ENCODE data around the gene RGS9. TPM values are rescaled to one million over a fixed set of nuclear protein-coding genes. Genes with fewer than 3 reads are reported as not detected.
"Not testable (repeated sequence)": the region's sequence is repeated elsewhere in the genome, so short reads cannot be mapped to it uniquely, and the experiment has no call there.

The RGS9 gene
- total RNA-seq, 1 experiment from 2014 or later, result 1.8 TPM

DNA sequence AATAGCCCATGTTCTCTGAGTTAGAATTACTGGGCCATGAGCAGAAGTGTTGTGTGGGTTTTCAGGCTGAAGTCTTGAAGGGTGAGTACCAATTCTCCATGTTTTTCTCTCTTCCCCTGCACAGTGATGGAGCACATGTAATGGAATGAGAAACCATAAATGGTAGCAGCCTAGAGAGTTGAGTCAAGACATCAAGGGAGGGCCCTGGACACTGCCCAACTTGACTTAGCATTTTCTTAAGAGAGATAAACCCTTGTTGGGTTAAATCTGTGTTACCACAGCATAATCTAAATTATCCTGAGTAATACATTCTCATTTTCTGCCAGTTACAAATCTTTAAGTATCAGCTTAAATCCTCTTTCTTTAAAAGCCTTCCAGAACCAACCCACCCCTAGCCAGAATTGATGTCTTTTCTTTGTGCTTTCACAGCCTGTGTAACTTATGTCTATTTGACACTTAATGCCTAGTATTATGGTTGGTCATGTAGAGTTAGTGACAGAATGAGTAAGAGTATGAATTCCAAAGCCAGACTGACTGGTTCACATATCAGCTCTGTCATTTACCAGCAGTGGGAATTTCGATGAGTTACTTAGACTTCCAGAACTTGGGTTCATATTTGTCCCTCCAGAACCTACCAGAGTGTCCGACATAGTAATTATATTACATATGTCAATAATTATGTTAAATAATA lies 27.0 kb upstream of the RGS9 start:
- Histone ChIP-seq H3K27ac (ENCODE audit: low read depth, low read length, poor library complexity, severe bottlenecking) (no peak overlapping the region), H3K9me3 (ENCODE audit: low read depth, low read length, poor library complexity, severe bottlenecking) (no peaks in the 10 kb centered on the region), H3K4me1 (ENCODE audit: insufficient read depth, low read length, poor library complexity, severe bottlenecking) (peaks cover 15% of the 10 kb centered on the region), H3K36me3 (ENCODE audit: insufficient read depth, low read length, poor library complexity, severe bottlenecking) (no peaks in the 10 kb centered on the region), H3K4me3 (ENCODE audit: low read depth, low read length, poor library complexity, severe bottlenecking) (no peak overlapping the region), H3K27me3 (replicated peaks; ENCODE audit: insufficient read depth, low read depth, low read length, poor library complexity) (no peaks in the 10 kb centered on the region)
- ChIA-PET CTCF (no interaction called here), POLR2A (ENCODE audit: low non-redundant PET) (no interaction called here)
- intact Hi-C loops (cut with micrococcal nuclease; ENCODE audit: unreplicated experiment), result no loop called here
- no peak for TF ChIP-seq CTCF (conservative IDR thresholded peaks at IDR 0.05; ENCODE audit: low read depth, low read length)
- TF ChIP-seq EZH2 (IDR thresholded peaks at IDR 0.05; ENCODE audit: borderline replicate concordance, low read depth, low read length, poor library complexity, severe bottlenecking), result no peak
- no peak for DNase-seq (ENCODE audit: low spot score)
- no TSS peak for BruUV-seq (replicated peaks)

DNA sequence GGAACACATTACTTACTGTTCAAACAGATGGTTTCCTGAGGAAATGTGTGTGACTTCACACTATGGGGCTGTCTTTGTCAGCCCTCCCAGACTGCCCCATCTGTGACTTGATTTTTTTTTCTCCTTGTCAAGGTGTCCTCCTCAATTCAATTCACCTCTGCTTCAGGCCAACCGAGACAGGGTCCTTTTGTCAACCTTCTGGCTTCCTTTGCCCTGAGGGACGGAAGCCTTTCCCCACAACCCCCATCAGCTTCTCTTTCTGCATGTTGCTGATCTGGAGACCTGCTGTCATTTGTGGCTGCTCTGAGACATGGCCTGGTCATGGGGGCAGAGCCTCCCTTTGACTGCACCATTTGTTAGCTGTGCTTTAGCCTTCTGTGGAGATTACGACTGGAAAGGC lies 21.3 kb upstream of the RGS9 start:
- no TSS peak for BruUV-seq (replicated peaks)
- POLR2A ChIA-PET (ENCODE audit: low non-redundant PET), result no interaction called here

GRCh38 chr17:65116515-65116914 lies 20.7 kb upstream of the RGS9 start:
- CTCF ChIA-PET; BruUV-seq (replicated peaks); H3K36me3 ChIP-seq (ENCODE audit: insufficient read depth, low read length, poor library complexity, severe bottlenecking); H3K27me3 ChIP-seq (replicated peaks; ENCODE audit: insufficient read depth, low read depth, low read length, poor library complexity); H3K4me3 ChIP-seq (ENCODE audit: low read depth, low read length, poor library complexity, severe bottlenecking); DNase-seq (ENCODE audit: low spot score); H3K27ac ChIP-seq (ENCODE audit: low read depth, low read length, poor library complexity, severe bottlenecking); H3K4me1 ChIP-seq (ENCODE audit: insufficient read depth, low read length, poor library complexity, severe bottlenecking); H3K9me3 ChIP-seq (ENCODE audit: low read depth, low read length, poor library complexity, severe bottlenecking); intact Hi-C loops (cut with micrococcal nuclease; ENCODE audit: unreplicated experiment); POLR2A ChIA-PET (ENCODE audit: low non-redundant PET): not testable (repeated sequence)

More for the DNA sequence above, 21.3 kb upstream of the RGS9 start:
- no peaks in the 10 kb centered on the region for H3K36me3 ChIP-seq (ENCODE audit: insufficient read depth, low read length, poor library complexity, severe bottlenecking)
- no peak overlapping the region for H3K4me3 ChIP-seq (ENCODE audit: low read depth, low read length, poor library complexity, severe bottlenecking)
- TF ChIP-seq EZH2 (IDR thresholded peaks at IDR 0.05; ENCODE audit: borderline replicate concordance, low read depth, low read length, poor library complexity, severe bottlenecking) (no peak), CTCF (conservative IDR thresholded peaks at IDR 0.05; ENCODE audit: low read depth, low read length) (no peak)
- intact Hi-C loops (cut with micrococcal nuclease; ENCODE audit: unreplicated experiment), result no loop called here
- H3K4me1 ChIP-seq (ENCODE audit: insufficient read depth, low read length, poor library complexity, severe bottlenecking), result no peaks in the 10 kb centered on the region
- no peaks in the 10 kb centered on the region for H3K27me3 ChIP-seq (replicated peaks; ENCODE audit: insufficient read depth, low read depth, low read length, poor library complexity)
- H3K9me3 ChIP-seq (ENCODE audit: low read depth, low read length, poor library complexity, severe bottlenecking), result no peaks in the 10 kb centered on the region
- CTCF ChIA-PET, result no interaction called here
- DNase-seq (ENCODE audit: low spot score), result no peak
- no peak overlapping the region for H3K27ac ChIP-seq (ENCODE audit: low read depth, low read length, poor library complexity, severe bottlenecking)
